Superior temporal gyrus (tissue), 1 donor: Measurements from ENCODE around the gene ALDH3A2.

Experiments used
- DNase-seq: peaks from one replicate; pipeline ENCODE4 v3.0.0-alpha.2; 2016; ENCODE audit errors: extremely low spot score

Gene ALDH3A2

DNA sequence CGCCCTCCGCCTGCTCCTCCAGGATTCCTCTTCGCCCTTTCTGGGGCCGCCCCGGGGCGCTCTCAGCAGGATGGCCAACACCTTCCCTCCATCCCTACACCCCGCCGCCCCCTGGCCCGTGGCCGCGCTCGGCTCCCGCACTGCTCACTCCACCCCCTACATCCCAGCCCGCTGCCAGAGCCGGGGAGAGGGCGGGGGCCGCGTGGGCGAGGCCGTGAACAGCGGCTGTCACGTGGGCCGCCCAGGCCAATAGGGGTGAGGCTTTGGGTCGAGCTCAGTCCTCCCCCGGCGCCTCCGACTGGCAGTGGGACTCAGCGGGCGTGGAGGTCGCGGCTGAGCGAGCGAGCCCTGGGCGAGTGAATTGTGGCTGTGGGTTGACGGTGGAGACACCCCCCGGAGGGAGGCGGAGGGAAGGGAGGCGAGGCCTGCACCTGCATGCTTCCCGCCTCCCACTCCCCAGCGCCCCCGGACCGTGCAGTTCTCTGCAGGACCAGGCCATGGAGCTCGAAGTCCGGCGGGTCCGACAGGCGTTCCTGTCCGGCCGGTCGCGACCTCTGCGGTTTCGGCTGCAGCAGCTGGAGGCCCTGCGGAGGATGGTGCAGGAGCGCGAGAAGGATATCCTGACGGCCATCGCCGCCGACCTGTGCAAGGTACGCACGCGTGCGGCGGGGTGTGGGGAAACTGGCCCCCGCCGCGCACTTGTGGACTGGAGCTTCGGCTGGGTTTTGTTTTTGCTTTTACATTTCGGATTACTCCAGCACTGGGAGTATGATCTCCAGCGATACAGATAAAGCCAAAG lies at the start of gene ALDH3A2:
Gene ALDH3A2 (plus strand): TSS at position 277 of the 799 bp plus-strand sequence. CDS start 221 bp downstream, at position 498.
- peak; percentile 98 for DNase-seq

- no peak for DNase-seq
Observed at GRCh38 chr17:19610311-19610710, 38.2 kb upstream of the ALDH3A2 start.

GRCh38 chr17:19610879-19611278 lies 37.7 kb upstream of the ALDH3A2 start:
- DNase-seq = no peak

DNA sequence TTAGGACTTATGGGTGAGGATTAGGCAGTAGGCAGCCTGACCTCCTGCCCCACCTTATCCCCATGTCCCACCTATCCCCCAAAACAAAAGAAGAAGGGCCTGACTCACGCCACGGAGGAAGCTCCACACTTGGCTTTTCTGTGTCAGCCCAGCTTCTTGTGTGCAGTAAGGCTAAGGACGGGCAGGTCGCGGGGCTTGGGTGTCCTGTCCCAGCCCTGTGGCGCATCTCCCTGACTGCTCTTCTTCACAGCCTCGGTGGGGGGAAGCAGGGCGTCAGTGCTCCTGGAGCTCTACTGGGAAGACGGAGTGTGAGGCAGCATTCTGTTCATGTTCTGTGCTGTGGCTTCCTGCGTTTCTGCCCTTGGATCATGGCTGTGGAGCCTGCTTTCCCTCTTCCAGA lies 34.6 kb upstream of the ALDH3A2 start:
- no peak for DNase-seq

- DNase-seq = no peak
Observed at GRCh38 chr17:19614900-19615299, 33.7 kb upstream of the ALDH3A2 start.

GRCh38 chr17:19618015-19618414 lies 30.5 kb upstream of the ALDH3A2 start:
- DNase-seq = no peak

DNA sequence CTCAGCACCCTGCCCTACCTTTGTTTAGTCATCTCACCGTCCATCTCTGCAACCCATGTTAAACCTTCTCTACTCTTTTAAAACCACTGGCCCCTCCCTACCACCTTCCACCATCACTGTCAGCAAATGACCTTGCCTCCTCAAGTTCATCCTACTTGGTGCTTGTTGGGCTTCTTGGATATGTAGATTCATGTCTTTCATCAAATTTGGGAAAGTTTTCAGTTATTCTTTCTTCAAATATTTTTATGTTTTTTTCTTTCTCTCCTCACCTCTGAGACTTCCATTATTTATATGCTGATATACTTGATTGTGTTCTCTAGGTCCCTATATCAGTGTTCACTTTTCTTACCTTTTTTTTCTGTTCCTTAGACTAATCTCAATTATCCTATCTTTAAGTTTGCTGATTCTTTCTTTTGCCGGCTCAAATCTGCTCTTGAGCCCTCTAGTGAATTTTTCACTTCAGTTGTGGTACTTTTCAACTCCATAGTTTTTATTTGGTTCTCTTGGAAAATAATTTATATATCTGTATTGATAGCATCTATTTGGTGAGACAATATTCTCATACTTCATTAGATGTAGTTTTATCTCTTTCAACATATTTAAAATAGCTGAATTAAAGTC lies 28.7 kb upstream of the ALDH3A2 start:
- DNase-seq = no peak

DNA sequence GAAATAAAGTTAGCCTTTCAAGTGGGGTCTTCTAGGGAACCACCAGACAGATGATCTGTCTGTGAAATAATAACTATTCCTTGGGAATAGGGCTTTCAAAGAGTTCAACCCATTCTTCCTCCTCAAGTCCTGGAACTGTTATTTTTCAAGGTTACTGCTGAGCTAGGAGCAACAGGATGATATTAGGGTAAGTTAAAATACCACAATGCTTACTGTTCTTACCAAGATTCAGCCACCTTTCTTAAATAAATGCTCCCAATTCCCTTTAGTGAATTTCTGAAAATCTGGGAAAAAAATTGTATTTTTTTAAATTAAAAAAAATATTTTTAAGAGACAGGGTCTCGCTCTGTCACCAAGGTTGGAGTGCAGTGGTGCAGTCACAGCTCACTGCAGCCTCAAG lies 26.9 kb upstream of the ALDH3A2 start:
- no peak for DNase-seq

DNA sequence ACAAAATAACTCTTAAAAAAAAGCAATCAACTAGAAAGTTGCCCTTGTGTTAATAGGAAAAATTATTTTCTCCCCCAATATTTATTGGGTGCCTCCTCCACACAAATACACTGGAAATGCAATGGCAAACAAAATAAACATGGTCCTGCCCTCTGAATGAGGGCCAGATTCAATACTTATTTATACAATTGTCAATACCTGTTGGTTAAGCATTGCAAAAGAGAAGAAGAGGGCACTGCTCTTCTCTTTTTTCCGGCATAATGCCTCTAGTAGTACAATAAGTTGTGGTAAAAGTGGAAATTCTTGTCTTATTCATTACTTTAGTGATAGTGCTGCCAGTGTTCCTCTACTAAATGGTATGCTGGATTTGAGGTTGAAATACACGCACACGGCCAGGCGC lies 22.5 kb upstream of the ALDH3A2 start:
- DNase-seq = no peak

GRCh38 chr17:19629449-19629848 lies 19.1 kb upstream of the ALDH3A2 start:
- no peak for DNase-seq

DNA sequence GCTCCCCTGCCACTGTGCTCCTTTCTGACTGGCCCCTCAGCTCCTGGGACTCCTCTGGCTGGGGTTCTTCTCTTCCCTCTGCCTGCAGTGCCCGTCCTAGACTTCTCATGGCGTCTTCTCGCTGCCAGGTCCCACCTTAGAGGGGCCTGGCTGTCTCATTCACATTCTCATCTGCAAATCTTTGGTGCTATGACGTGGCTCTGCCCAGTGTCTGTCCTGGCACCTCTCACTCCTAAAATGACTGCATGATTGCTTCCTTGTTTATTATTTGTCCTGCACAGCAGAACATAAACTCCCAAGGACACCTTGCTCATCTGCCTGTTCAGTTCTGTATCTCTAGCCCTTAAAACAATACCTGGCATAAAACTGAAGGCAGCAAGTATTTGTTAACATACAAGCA lies 18.5 kb upstream of the ALDH3A2 start:
- DNase-seq = no peak

DNA sequence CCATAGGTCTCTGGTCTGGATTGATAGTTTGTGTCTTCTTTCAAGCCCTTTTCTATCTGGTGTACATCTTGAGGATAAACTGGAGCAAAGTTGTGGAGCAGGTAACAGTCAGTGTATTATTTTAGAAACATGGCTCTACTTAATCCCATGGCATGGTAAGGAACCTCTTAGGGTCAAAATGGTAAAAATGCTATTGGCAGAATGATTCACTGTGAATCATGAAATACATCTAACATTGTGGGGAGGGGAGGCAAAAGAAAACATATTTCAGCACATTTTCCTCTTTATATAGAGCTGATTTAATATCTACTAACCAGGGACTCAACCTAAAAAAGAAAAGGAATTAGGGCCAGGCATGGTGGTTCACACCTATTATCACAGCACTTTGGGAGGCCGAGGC lies 17.9 kb upstream of the ALDH3A2 start:
- no peak for DNase-seq

DNA sequence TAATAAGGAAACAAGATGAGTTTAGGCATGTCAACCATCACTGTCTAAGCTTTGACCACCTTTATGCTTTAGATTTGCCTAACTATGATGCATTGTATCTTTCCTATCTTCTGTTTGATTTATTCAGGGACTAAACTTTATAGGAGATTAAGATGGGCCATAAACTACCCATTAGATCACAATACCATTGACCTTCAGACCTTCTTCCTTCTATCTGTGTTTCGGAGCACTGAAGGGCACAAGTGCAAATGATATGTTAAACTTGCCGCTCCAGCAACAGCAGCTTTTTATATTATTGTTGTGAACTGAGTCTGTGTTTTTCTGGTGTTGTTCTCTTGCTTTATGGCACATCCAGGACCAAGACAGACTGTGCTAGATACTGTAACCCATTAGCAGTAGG lies 16.6 kb upstream of the ALDH3A2 start:
- no peak for DNase-seq

- no peak for DNase-seq
Observed at GRCh38 chr17:19641687-19642372, 6.7 kb upstream of the ALDH3A2 start.

DNA sequence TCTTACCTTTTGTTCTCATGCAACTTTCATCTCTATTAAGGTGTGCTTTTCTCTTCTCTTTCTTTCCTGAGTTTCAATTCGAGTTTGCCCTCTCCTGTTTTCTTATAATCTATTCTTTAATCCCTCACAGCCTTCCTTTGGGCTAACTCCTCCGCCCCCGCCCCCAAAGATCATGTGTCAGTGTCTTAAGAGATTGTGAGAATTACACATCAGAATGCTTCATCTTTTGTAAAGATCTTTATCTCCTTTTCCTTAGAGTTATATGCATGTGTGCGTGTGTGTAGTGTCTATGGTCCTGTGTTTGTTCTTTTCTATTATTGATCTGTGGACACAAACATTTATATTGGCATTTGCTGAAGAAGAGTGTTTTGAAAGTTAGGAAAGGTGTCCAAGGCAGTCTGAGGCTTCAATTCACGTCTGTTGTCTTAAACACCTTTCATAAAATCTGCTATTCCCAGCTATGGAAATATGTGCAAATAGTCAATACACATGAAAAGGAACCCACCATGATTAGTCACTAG lies 6.1 kb upstream of the ALDH3A2 start:
- DNase-seq = no peak

GRCh38 chr17:19644493-19645210 lies 3.9 kb upstream of the ALDH3A2 start:
- no peak for DNase-seq

GRCh38 chr17:19645734-19646201 lies 2.8 kb upstream of the ALDH3A2 start:
- DNase-seq = peak; percentile 78

GRCh38 chr17:19646788-19647696 lies 1.5 kb upstream of the ALDH3A2 start:
- no peak for DNase-seq

DNA sequence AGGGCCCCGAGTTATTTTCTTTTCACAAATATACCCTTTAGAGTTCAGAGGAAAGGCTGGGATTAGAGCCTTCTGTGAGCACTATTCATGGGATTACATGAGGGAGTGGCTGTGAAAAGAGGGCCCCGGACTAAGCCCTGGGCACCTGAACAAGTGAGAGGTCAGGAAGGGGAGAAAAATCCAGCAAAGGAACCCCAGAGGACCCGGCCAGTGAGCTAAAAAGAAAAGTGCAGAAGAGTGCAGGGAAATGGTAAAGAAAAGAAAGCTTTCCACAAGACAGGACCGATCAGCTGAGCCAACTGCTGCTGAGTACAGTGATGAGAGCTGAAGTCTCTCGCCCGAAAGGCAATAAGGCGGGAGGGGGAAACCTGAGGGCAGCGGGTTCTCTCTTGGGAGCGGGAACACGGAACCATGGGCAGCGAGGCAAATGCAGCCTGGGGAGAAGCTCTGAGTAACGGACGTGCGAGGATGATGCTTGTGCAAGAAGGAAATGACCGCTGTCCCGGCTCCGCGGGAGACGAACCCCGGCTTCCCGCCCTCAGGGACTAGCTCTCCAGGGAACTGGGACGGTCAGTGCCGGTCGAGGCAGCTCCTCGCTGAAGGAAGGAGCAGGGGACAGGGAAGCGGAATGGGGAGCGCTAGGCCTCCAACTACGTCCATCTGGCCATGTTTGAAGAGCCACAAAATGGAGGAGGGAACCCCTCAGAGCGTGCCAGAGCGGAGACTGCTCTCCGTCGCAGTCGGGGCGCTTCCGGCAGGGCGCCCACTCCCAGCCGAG lies 665 bp upstream of the ALDH3A2 start:
- peak; percentile 85 for DNase-seq

DNA sequence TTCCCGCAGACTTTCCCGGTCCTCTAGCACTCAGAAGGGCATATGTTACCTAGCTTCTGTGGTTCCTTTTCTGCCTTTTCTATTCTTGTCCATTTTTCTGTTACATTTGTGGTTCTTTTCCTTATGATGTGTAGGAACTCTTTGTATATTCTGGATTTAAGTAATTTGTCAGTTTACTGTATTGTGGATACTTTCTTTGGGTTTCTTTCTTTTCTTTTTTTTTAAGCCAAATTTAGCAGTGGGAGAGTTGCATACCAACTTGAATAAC lies 657 bp downstream of the ALDH3A2 start:
- no peak for DNase-seq
